ENCODE data around the gene ENPEP. TPM values are rescaled to one million over a fixed set of nuclear protein-coding genes. Genes with fewer than 3 reads are reported as not detected.

Gene ENPEP
- polyA plus RNA-seq, 1 donor (not counting 4 experiments of a cell fraction or from before 2014, with no cell fraction given), result not detected

DNA sequence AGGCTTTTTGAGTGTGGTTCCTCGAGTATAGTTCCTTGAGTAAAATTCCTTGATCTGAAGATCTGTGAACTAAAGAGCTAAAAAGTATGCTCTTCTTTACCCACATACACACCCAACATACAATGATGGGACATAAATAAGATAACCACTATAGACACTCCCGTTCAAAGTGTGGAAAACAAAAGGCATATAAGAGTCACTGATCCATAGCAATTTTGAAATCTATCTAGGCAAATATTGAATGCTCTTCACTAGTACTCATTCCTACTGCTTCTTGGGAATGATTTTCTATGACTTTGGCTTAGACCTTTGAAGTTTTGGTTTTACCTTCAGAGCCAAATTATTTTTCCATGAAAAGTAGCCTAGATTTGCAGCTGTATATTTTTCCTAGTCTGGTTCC, 120.5 kb downstream of the ENPEP start:
- no peak for TF ChIP-seq EZH2 (IDR thresholded peaks at IDR 0.05; ENCODE audit: low read length)
- TF ChIP-seq, protein P1, sequence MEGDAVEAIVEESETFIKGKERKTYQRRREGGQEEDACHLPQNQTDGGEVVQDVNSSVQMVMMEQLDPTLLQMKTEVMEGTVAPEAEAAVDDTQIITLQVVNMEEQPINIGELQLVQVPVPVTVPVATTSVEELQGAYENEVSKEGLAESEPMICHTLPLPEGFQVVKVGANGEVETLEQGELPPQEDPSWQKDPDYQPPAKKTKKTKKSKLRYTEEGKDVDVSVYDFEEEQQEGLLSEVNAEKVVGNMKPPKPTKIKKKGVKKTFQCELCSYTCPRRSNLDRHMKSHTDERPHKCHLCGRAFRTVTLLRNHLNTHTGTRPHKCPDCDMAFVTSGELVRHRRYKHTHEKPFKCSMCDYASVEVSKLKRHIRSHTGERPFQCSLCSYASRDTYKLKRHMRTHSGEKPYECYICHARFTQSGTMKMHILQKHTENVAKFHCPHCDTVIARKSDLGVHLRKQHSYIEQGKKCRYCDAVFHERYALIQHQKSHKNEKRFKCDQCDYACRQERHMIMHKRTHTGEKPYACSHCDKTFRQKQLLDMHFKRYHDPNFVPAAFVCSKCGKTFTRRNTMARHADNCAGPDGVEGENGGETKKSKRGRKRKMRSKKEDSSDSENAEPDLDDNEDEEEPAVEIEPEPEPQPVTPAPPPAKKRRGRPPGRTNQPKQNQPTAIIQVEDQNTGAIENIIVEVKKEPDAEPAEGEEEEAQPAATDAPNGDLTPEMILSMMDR (optimal IDR thresholded peaks at IDR 0.05 in 1 of 3, IDR thresholded peaks at IDR 0.05 in 1 of 3, conservative IDR thresholded peaks at IDR 0.05 in 1 of 3; ENCODE audit: extremely low read depth in 1 of 3, insufficient read depth in 2 of 3, low read length in 3 of 3), result no peak

DNA sequence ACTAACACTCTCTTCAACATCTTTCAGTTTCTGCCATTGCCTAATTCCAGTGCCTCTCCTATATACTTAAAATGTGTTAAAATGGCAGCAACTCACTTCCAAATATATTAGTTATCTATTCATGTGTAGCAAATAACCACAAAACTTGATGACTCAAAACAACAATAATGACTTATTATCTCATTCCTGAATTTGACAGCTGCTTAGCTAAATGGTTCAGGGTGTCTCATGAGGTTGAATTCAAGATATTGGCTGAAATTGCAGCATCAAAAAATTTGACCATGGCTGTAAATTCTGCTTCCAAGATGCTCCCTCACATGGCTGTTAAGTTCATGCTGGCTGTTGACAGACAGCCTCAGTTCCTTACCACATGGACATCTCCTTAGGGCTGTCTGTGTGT, 121.6 kb downstream of the ENPEP start:
- Histone ChIP-seq H3K9ac (ENCODE audit: control insufficient read depth, extremely low read depth, insufficient read depth, low read length) (no peak overlapping the region), H2AFZ (ENCODE audit: control insufficient read depth, low read length) (no peak overlapping the region), H3K4me1 (ENCODE audit: control insufficient read depth, extremely low read depth, insufficient read depth, low read length) (no peaks in the 10 kb centered on the region), H4K20me1 (ENCODE audit: control insufficient read depth, extremely low read depth, insufficient read depth, low read length) (no peaks in the 10 kb centered on the region), H3K4me2 (ENCODE audit: control insufficient read depth, extremely low read depth, insufficient read depth, low read depth, low read length) (no peak overlapping the region), H3K27me3 (ENCODE audit: control insufficient read depth, extremely low read depth, insufficient read depth, low read length) (no peaks in the 10 kb centered on the region), H3K4me3 (ENCODE audit: control insufficient read depth in 2 of 3, extremely low read depth in 1 of 3, insufficient read depth in 2 of 3, low read depth in 1 of 3, low read length in 3 of 3) (no peak overlapping the region), H3K27ac (ENCODE audit: control insufficient read depth, insufficient read depth, low read length) (no peak overlapping the region), H3K36me3 (ENCODE audit: control insufficient read depth in 2 of 2, extremely low read depth in 1 of 2, insufficient read depth in 2 of 2, low read length in 2 of 2) (no peaks in the 10 kb centered on the region), H3K9me1 (ENCODE audit: control insufficient read depth, extremely low read depth, insufficient read depth, low read length) (no peaks in the 10 kb centered on the region), H3K9me3 (ENCODE audit: control insufficient read depth, low read depth, low read length) (no peaks in the 10 kb centered on the region), H3K79me2 (ENCODE audit: control insufficient read depth, insufficient read depth, low read length) (no peaks in the 10 kb centered on the region)
- FAIRE-seq, result no peak
- TF ChIP-seq, protein P1 (optimal IDR thresholded peaks at IDR 0.05 in 1 of 3, IDR thresholded peaks at IDR 0.05 in 1 of 3, conservative IDR thresholded peaks at IDR 0.05 in 1 of 3; ENCODE audit: extremely low read depth in 1 of 3, insufficient read depth in 2 of 3, low read length in 3 of 3), result no peak
- TF ChIP-seq EZH2 (IDR thresholded peaks at IDR 0.05; ENCODE audit: low read length), result no peak
- no peak for DNase-seq (ENCODE audit: low read depth, low spot score)
- dilution Hi-C loops (cut with MboI; ENCODE audit: extremely low pct_ligation_motif_present, low sequenced_read_pairs), result no loop called here

More for the DNA sequence above, 120.5 kb downstream of the ENPEP start:
- Histone ChIP-seq H4K20me1 (ENCODE audit: control insufficient read depth, extremely low read depth, insufficient read depth, low read length) (no peaks in the 10 kb centered on the region), H2AFZ (ENCODE audit: control insufficient read depth, low read length) (no peak overlapping the region), H3K4me1 (ENCODE audit: control insufficient read depth, extremely low read depth, insufficient read depth, low read length) (no peaks in the 10 kb centered on the region), H3K36me3 (ENCODE audit: control insufficient read depth in 2 of 2, extremely low read depth in 1 of 2, insufficient read depth in 2 of 2, low read length in 2 of 2) (no peaks in the 10 kb centered on the region), H3K4me2 (ENCODE audit: control insufficient read depth, extremely low read depth, insufficient read depth, low read depth, low read length) (no peak overlapping the region), H3K9ac (ENCODE audit: control insufficient read depth, extremely low read depth, insufficient read depth, low read length) (no peak overlapping the region), H3K79me2 (ENCODE audit: control insufficient read depth, insufficient read depth, low read length) (no peaks in the 10 kb centered on the region), H3K9me1 (ENCODE audit: control insufficient read depth, extremely low read depth, insufficient read depth, low read length) (no peaks in the 10 kb centered on the region), H3K27me3 (ENCODE audit: control insufficient read depth, extremely low read depth, insufficient read depth, low read length) (no peaks in the 10 kb centered on the region), H3K4me3 (ENCODE audit: control insufficient read depth in 2 of 3, extremely low read depth in 1 of 3, insufficient read depth in 2 of 3, low read depth in 1 of 3, low read length in 3 of 3) (no peak overlapping the region), H3K27ac (ENCODE audit: control insufficient read depth, insufficient read depth, low read length) (no peak overlapping the region), H3K9me3 (ENCODE audit: control insufficient read depth, low read depth, low read length) (no peaks in the 10 kb centered on the region)
- FAIRE-seq (no peak), DNase-seq (ENCODE audit: low read depth, low spot score) (no peak)
- dilution Hi-C loops (cut with MboI; ENCODE audit: extremely low pct_ligation_motif_present, low sequenced_read_pairs), result no loop called here
